ENCODE results near the gene KDM1B. TPM values are rescaled to one million over a fixed set of nuclear protein-coding genes. Genes with fewer than 3 reads are reported as not detected.

The KDM1B gene
- total and polyA plus RNA-seq, 9 of the 15 experiments (the other 6 are each of a cell fraction or from before 2014, with no cell fraction given) = 1.4 to 58.9 (median 36.3) TPM

DNA sequence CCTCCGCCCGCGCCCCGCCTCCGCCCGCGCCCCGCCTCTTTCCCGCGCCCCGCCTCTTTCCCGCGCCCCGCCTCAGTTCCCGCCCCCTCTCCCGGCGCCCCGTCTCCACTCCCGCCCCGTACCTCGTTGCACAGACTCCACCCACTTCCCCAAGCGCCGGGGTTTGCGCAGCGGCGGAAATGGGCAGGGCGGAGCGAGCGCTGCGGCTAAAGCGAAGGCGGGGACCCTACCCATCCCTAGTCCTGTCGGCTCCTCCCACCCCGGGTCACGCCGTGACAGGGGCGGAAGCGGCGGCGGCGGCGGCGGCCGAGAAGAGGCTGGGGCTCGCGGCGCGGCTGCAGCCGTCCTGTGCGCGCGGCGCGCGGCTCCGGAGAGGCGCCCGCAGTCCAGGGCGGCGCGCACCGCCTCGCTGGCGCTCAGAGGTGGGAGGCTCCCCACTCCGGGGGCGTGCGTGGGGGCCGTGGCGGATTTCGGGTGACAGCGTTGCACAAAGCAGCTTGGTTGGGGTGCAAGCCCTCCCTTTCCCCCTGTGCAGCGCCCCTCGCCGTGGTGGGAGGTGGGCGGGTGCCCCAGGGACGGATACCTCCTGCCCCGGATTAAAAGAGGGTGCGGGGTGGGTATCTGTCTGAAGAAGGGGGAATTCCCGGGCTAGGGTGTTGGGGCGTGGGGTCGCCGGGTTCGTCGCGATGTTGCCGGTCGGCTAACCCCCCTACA, at the start of gene KDM1B (continued):
- TF ChIP-seq, protein P1, sequence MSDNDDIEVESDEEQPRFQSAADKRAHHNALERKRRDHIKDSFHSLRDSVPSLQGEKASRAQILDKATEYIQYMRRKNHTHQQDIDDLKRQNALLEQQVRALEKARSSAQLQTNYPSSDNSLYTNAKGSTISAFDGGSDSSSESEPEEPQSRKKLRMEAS (CRISPR knock-in tag; IDR thresholded peaks at IDR 0.05) = peak; percentile 40; the same call in 1 of the 2 replicates
- no peak for TF ChIP-seq TAF9B (IDR thresholded peaks at IDR 0.05; ENCODE audit: partially characterized antibody)
- no peak for TF ChIP-seq HMG20A (CRISPR knock-in tag; conservative IDR thresholded peaks at IDR 0.05)
- TF ChIP-seq NR2F6 (CRISPR knock-in tag; IDR thresholded peaks at IDR 0.05) = 0 out of 2 replicates have a peak, but pooled peaks have one; percentile 47
- no peak for TF ChIP-seq BRCA1 (IDR thresholded peaks at IDR 0.05)
- no peak for TF ChIP-seq BRCA1 (CRISPR knock-in tag; IDR thresholded peaks at IDR 0.05)
- no peak for TF ChIP-seq TEAD2 (tag; IDR thresholded peaks at IDR 0.05)
- TF ChIP-seq, protein P2, sequence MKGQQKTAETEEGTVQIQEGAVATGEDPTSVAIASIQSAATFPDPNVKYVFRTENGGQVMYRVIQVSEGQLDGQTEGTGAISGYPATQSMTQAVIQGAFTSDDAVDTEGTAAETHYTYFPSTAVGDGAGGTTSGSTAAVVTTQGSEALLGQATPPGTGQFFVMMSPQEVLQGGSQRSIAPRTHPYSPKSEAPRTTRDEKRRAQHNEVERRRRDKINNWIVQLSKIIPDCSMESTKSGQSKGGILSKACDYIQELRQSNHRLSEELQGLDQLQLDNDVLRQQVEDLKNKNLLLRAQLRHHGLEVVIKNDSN (CRISPR knock-in tag; IDR thresholded peaks at IDR 0.05) = no peak
- no peak for TF ChIP-seq MAFG (tag; conservative IDR thresholded peaks at IDR 0.05)
- no peak for TF ChIP-seq HDAC6 (IDR thresholded peaks at IDR 0.05; ENCODE audit: low read depth, low read length)
- TF ChIP-seq ZBED1 (IDR thresholded peaks at IDR 0.05) = no peak
- TF ChIP-seq ZNF41 (CRISPR knock-in tag; conservative IDR thresholded peaks at IDR 0.05) = no peak
- no peak for TF ChIP-seq ZNF3 (CRISPR knock-in tag; IDR thresholded peaks at IDR 0.05)
- TF ChIP-seq HDGF (IDR thresholded peaks at IDR 0.05) = no peak
- TF ChIP-seq LCOR (CRISPR knock-in tag; IDR thresholded peaks at IDR 0.05) = no peak
- no peak for TF ChIP-seq KLF16 (IDR thresholded peaks at IDR 0.05)
- TF ChIP-seq ZKSCAN8 (CRISPR knock-in tag; IDR thresholded peaks at IDR 0.05) = no peak
- TF ChIP-seq, protein P3, sequence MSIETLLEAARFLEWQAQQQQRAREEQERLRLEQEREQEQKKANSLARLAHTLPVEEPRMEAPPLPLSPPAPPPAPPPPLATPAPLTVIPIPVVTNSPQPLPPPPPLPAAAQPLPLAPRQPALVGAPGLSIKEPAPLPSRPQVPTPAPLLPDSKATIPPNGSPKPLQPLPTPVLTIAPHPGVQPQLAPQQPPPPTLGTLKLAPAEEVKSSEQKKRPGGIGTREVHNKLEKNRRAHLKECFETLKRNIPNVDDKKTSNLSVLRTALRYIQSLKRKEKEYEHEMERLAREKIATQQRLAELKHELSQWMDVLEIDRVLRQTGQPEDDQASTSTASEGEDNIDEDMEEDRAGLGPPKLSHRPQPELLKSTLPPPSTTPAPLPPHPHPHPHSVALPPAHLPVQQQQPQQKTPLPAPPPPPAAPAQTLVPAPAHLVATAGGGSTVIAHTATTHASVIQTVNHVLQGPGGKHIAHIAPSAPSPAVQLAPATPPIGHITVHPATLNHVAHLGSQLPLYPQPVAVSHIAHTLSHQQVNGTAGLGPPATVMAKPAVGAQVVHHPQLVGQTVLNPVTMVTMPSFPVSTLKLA (conservative IDR thresholded peaks at IDR 0.05) = peak in 1 of 2 experiments; percentile 5; a peak in 1 of 4 replicates
- TF ChIP-seq TSC22D4 (tag; IDR thresholded peaks at IDR 0.05) = no peak
- TF ChIP-seq ZNF124 (CRISPR knock-in tag; IDR thresholded peaks at IDR 0.05) = no peak
- TF ChIP-seq, protein P4, sequence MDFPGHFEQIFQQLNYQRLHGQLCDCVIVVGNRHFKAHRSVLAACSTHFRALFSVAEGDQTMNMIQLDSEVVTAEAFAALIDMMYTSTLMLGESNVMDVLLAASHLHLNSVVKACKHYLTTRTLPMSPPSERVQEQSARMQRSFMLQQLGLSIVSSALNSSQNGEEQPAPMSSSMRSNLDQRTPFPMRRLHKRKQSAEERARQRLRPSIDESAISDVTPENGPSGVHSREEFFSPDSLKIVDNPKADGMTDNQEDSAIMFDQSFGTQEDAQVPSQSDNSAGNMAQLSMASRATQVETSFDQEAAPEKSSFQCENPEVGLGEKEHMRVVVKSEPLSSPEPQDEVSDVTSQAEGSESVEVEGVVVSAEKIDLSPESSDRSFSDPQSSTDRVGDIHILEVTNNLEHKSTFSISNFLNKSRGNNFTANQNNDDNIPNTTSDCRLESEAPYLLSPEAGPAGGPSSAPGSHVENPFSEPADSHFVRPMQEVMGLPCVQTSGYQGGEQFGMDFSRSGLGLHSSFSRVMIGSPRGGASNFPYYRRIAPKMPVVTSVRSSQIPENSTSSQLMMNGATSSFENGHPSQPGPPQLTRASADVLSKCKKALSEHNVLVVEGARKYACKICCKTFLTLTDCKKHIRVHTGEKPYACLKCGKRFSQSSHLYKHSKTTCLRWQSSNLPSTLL (IDR thresholded peaks at IDR 0.05) = no peak
- TF ChIP-seq KLF13 (tag; IDR thresholded peaks at IDR 0.05; ENCODE audit: borderline replicate concordance, low read depth) = 0 out of 2 replicates have a peak, but pooled peaks have one; percentile 39
- TF ChIP-seq MAZ (CRISPR knock-in tag; conservative IDR thresholded peaks at IDR 0.05 in 1 of 2, IDR thresholded peaks at IDR 0.05 in 1 of 2) = peak in 1 of 2 experiments; percentile 74
- TF ChIP-seq, protein P5, sequence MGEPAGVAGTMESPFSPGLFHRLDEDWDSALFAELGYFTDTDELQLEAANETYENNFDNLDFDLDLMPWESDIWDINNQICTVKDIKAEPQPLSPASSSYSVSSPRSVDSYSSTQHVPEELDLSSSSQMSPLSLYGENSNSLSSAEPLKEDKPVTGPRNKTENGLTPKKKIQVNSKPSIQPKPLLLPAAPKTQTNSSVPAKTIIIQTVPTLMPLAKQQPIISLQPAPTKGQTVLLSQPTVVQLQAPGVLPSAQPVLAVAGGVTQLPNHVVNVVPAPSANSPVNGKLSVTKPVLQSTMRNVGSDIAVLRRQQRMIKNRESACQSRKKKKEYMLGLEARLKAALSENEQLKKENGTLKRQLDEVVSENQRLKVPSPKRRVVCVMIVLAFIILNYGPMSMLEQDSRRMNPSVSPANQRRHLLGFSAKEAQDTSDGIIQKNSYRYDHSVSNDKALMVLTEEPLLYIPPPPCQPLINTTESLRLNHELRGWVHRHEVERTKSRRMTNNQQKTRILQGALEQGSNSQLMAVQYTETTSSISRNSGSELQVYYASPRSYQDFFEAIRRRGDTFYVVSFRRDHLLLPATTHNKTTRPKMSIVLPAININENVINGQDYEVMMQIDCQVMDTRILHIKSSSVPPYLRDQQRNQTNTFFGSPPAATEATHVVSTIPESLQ (CRISPR knock-in tag; IDR thresholded peaks at IDR 0.05) = 0 out of 2 replicates have a peak, but pooled peaks have one; percentile 39

All from K562 (cell line).